Keratinocyte (primary cell): Measurements from ENCODE around the gene TICRR. TPM values are rescaled to one million over a fixed set of nuclear protein-coding genes. Genes with fewer than 3 reads are reported as not detected.

Experiments
- DNase-seq: peaks from one replicate; pipeline ENCODE4 v3.0.0-alpha.2; 2011; ENCODE audit warnings: low read depth, missing footprints, low spot score
- FAIRE-seq: peaks from 2 replicates; lab custom pipeline; 2011; peaks lifted over from hg19 to GRCh38; lab: Jason Lieb, UNC
- H2AFZ ChIP-seq: 2 replicates; pipeline ENCODE4 v1.6.0; 2012; ENCODE audit warnings: low read length, control low read depth, inconsistent platforms; ENCODE audit not compliant: control insufficient read depth
- H3K27ac ChIP-seq: 2 replicates; pipeline ENCODE4 v1.5.1; 2011; ENCODE audit warnings: low read length; ENCODE audit not compliant: control insufficient read depth, insufficient read depth
- H3K27me3 ChIP-seq: 3 replicates; pipeline ENCODE4 v1.6.0; 2011; ENCODE audit warnings: low read length; ENCODE audit not compliant: control insufficient read depth, insufficient read depth; ENCODE audit errors: extremely low read depth
- H3K36me3 ChIP-seq, 2 experiments: 2 replicates in 1 of 2; 3 replicates in 1 of 2; pipeline ENCODE4 v1.5.1; 2011; ENCODE audit warnings: low read length in 2 of 2, mild to moderate bottlenecking in 1 of 2; ENCODE audit not compliant: control insufficient read depth in 2 of 2, insufficient read depth in 2 of 2; ENCODE audit errors: extremely low read depth in 1 of 2
- H3K4me1 ChIP-seq: 3 replicates; pipeline ENCODE4 v1.5.1; 2011; ENCODE audit warnings: low read length; ENCODE audit not compliant: control insufficient read depth, insufficient read depth; ENCODE audit errors: extremely low read depth
- H3K4me2 ChIP-seq: 3 replicates; pipeline ENCODE4 v1.6.0; 2011; ENCODE audit warnings: low read depth, low read length; ENCODE audit not compliant: control insufficient read depth, insufficient read depth; ENCODE audit errors: extremely low read depth
- H3K4me3 ChIP-seq, 3 experiments: fragments of 200-600 bp in 1 of 3; sonication (generic) in 1 of 3; 2 replicates in 2 of 3; 3 replicates in 1 of 3; pipeline ENCODE4 v1.5.1; 2011 to 2016; ENCODE audit warnings: low read length in 3 of 3, mild to moderate bottlenecking in 3 of 3, control low read depth in 2 of 3, inconsistent platforms in 1 of 3, low read depth in 1 of 3, mixed read lengths in 1 of 3, mixed run types in 1 of 3, moderate library complexity in 1 of 3; ENCODE audit not compliant: control insufficient read depth in 2 of 3, insufficient read depth in 2 of 3; ENCODE audit errors: extremely low read depth in 1 of 3
- H3K79me2 ChIP-seq: 2 replicates; pipeline ENCODE4 v1.6.0; 2012; ENCODE audit warnings: low read length; ENCODE audit not compliant: control insufficient read depth, insufficient read depth
- H3K9ac ChIP-seq: 3 replicates; pipeline ENCODE4 v1.6.0; 2011; ENCODE audit warnings: low read length; ENCODE audit not compliant: control insufficient read depth, insufficient read depth; ENCODE audit errors: extremely low read depth
- H3K9me1 ChIP-seq: 3 replicates; pipeline ENCODE4 v1.6.0; 2011; ENCODE audit warnings: low read length; ENCODE audit not compliant: control insufficient read depth, insufficient read depth; ENCODE audit errors: extremely low read depth
- H3K9me3 ChIP-seq: 2 replicates; pipeline ENCODE4 v1.5.1; 2012; ENCODE audit warnings: low read depth, low read length; ENCODE audit not compliant: control insufficient read depth
- H4K20me1 ChIP-seq: 3 replicates; pipeline ENCODE4 v1.6.0; 2011; ENCODE audit warnings: low read length; ENCODE audit not compliant: control insufficient read depth, insufficient read depth; ENCODE audit errors: extremely low read depth
- CTCF ChIP-seq, 3 experiments: IDR thresholded peaks in 1 of 3; conservative IDR thresholded peaks in 1 of 3; optimal IDR thresholded peaks in 1 of 3; 2 replicates in 2 of 3; 3 replicates in 1 of 3; pipeline versions ENCODE3 to v1.5.1; 2011; ENCODE audit warnings: low read length in 3 of 3, mild to moderate bottlenecking in 3 of 3, moderate library complexity in 2 of 3, control low read depth in 1 of 3, inconsistent platforms in 1 of 3; ENCODE audit not compliant: insufficient read depth in 2 of 3; ENCODE audit errors: extremely low read depth in 1 of 3
- EZH2 ChIP-seq: IDR thresholded peaks from one replicate; pipeline ENCODE4 v1.6.1; 2012; ENCODE audit warnings: inconsistent platforms, mild to moderate bottlenecking, low read length, moderate library complexity
- dilution Hi-C: fragments of 300-500 bp; cut with MboI; formaldehyde crosslinking; loops from one replicate; pipeline ENCODE4 v1.7.0; 2020; ENCODE audit warnings: low sequenced_read_pairs; ENCODE audit not compliant: extremely low pct_ligation_motif_present
- polyA plus RNA-seq, 5 experiments: library from polyadenylated mRNA; depleted of rRNA in 3 of 5; stranded (reverse) in 3 of 5; stranded (forward) in 1 of 5; unstranded in 1 of 5; fragments of >200 nt; gene quantifications; 1 replicate in 1 of 5; 2 replicates in 3 of 5; 3 replicates in 1 of 5; pipeline versions ENCODE4 v1.2.1 to v1.2.3, GENCODE V29; 2011 to 2012; ENCODE audit warnings: missing spikeins in 2 of 5, low read depth in 1 of 5, low replicate concordance in 1 of 5

The TICRR gene
- polyA plus RNA-seq, 1 donor (not counting 4 experiments of a cell fraction or from before 2014, with no cell fraction given), result 2.9 TPM

- no peak for FAIRE-seq
- no peak overlapping the region for H3K9ac ChIP-seq
- dilution Hi-C loops, result loop anchor here (25.0 kb wide), 1 partner anchor 99 kb away; no protein-coding TSS in a partner anchor
Observed at GRCh38 chr15:89613031-89613430, 37.8 kb downstream of the TICRR start.

GRCh38 chr15:89614164-89614563 lies 38.9 kb downstream of the TICRR start:
- no peaks in the 10 kb centered on the region for H3K79me2 ChIP-seq
- H3K27ac ChIP-seq, result no peak overlapping the region
- H3K4me1 ChIP-seq, result no peaks in the 10 kb centered on the region
- FAIRE-seq (no peak), DNase-seq (no peak)
- dilution Hi-C loops, result loop anchor here (25.0 kb wide), 1 partner anchor 98 kb away; no protein-coding TSS in a partner anchor
- H3K27me3 ChIP-seq, result no peaks in the 10 kb centered on the region
- no peaks in the 10 kb centered on the region for H3K9me3 ChIP-seq
- no peak overlapping the region for H3K9ac ChIP-seq
- H2AFZ ChIP-seq, result no peak overlapping the region
- no peak overlapping the region for H3K4me2 ChIP-seq
- TF ChIP-seq EZH2, result no peak
- no peak for TF ChIP-seq CTCF (optimal IDR thresholded peaks at IDR 0.05 in 1 of 3, IDR thresholded peaks at IDR 0.05 in 1 of 3, conservative IDR thresholded peaks at IDR 0.05 in 1 of 3; ENCODE audit: extremely low read depth in 1 of 3, insufficient read depth in 2 of 3, low read length in 3 of 3)
- no peaks in the 10 kb centered on the region for H4K20me1 ChIP-seq
- no peak overlapping the region for H3K4me3 ChIP-seq
- H3K9me1 ChIP-seq, result no peaks in the 10 kb centered on the region
- H3K36me3 ChIP-seq, result peaks cover 0 to 10% of the 10 kb centered on the region in 2 experiments

More at GRCh38 chr15:89613031-89613430, 37.8 kb downstream of the TICRR start:
- Histone ChIP-seq H3K36me3 (peaks cover 0 to 10% of the 10 kb centered on the region in 2 experiments), H3K4me3 (no peak overlapping the region), H3K27me3 (no peaks in the 10 kb centered on the region), H4K20me1 (no peaks in the 10 kb centered on the region), H3K27ac (no peak overlapping the region), H3K79me2 (no peaks in the 10 kb centered on the region), H2AFZ (no peak overlapping the region), H3K9me1 (no peaks in the 10 kb centered on the region), H3K4me1 (no peaks in the 10 kb centered on the region), H3K9me3 (no peaks in the 10 kb centered on the region), H3K4me2 (no peak overlapping the region)
- TF ChIP-seq CTCF (optimal IDR thresholded peaks at IDR 0.05 in 1 of 3, IDR thresholded peaks at IDR 0.05 in 1 of 3, conservative IDR thresholded peaks at IDR 0.05 in 1 of 3; ENCODE audit: extremely low read depth in 1 of 3, insufficient read depth in 2 of 3, low read length in 3 of 3) (no peak), EZH2 (no peak)
- DNase-seq, result no peak
